CD14-positive monocyte (primary cell): ENCODE results near the gene WDR7. TPM values are rescaled to one million over a fixed set of nuclear protein-coding genes. Genes with fewer than 3 reads are reported as not detected.
A peak's percentile ranks its signal among the peaks of the same experiment; 100 is the strongest.

Experiments used
- DNase-seq, 3 donors: peaks; one replicate each; pipeline ENCODE4 v3.0.0-alpha.2; 2011 to 2022
- H2AFZ ChIP-seq: 2 replicates; pipeline ENCODE4 v1.6.0; 2012; ENCODE audit warnings: mild to moderate bottlenecking, low read depth, low read length, inconsistent platforms; ENCODE audit not compliant: insufficient read depth, poor library complexity, severe bottlenecking
- H3K27ac ChIP-seq, 2 donors: 1 replicate in 1 of 2; 2 replicates in 1 of 2; pipeline ENCODE4 v1.5.1; 2012 to 2013; ENCODE audit warnings: low read length in 2 of 2, control low read depth in 1 of 2, inconsistent platforms in 1 of 2, low read depth in 1 of 2, mild to moderate bottlenecking in 1 of 2
- H3K27me3 ChIP-seq, 2 donors: one replicate each; pipeline versions ENCODE4 v1.6.0 to v1.6.1; 2011 to 2013; ENCODE audit warnings: low read length in 2 of 2; ENCODE audit not compliant: control insufficient read depth in 2 of 2, insufficient read depth in 2 of 2
- H3K36me3 ChIP-seq, 2 donors: replicated peaks in 1 of 2; 1 replicate in 1 of 2; 2 replicates in 1 of 2; pipeline versions ENCODE4 v1.5.1 to v1.6.1; 2012 to 2013; ENCODE audit warnings: low read length in 2 of 2, control low read depth in 1 of 2, inconsistent platforms in 1 of 2, mild to moderate bottlenecking in 1 of 2; ENCODE audit not compliant: insufficient read depth in 2 of 2, control insufficient read depth in 1 of 2
- H3K4me1 ChIP-seq, 2 donors: 1 replicate in 1 of 2; 2 replicates in 1 of 2; pipeline versions ENCODE4 v1.5.1 to v1.6.1; 2012 to 2013; ENCODE audit warnings: low read length in 2 of 2, control low read depth in 1 of 2, inconsistent platforms in 1 of 2, mild to moderate bottlenecking in 1 of 2, moderate library complexity in 1 of 2; ENCODE audit not compliant: insufficient read depth in 2 of 2, control insufficient read depth in 1 of 2
- H3K4me2 ChIP-seq: replicated peaks from 2 replicates; pipeline ENCODE3; 2012; ENCODE audit warnings: low read length, moderate library complexity, mild to moderate bottlenecking; ENCODE audit not compliant: poor library complexity, severe bottlenecking; ENCODE audit errors: extremely low read depth
- H3K4me3 ChIP-seq, 3 experiments: fragments of 200-600 bp in 1 of 3; sonication (generic) in 1 of 3; replicated peaks in 1 of 3; 1 replicate in 2 of 3; 2 replicates in 1 of 3; pipeline ENCODE4 v1.5.1; 2011 to 2013; ENCODE audit warnings: low read length in 3 of 3, mild to moderate bottlenecking in 3 of 3, control low read depth in 2 of 3, low read depth in 2 of 3, inconsistent platforms in 1 of 3, moderate library complexity in 1 of 3
- H3K79me2 ChIP-seq: 2 replicates; pipeline ENCODE4 v1.6.0; 2012; ENCODE audit warnings: mild to moderate bottlenecking, control low read depth, inconsistent platforms, low read length, moderate library complexity; ENCODE audit not compliant: insufficient read depth
- H3K9ac ChIP-seq: 2 replicates; pipeline ENCODE4 v1.6.0; 2017; ENCODE audit warnings: low read length, mild to moderate bottlenecking; ENCODE audit not compliant: insufficient read depth, poor library complexity, severe bottlenecking
- H3K9me3 ChIP-seq, 2 donors: replicated peaks in 1 of 2; 1 replicate in 1 of 2; 2 replicates in 1 of 2; pipeline versions ENCODE4 v1.5.1 to v1.6.1; 2012 to 2013; ENCODE audit warnings: low read length in 2 of 2, control low read depth in 1 of 2; ENCODE audit not compliant: control insufficient read depth in 1 of 2, insufficient read depth in 1 of 2
- H4K20me1 ChIP-seq: 2 replicates; pipeline ENCODE4 v1.6.0; 2012; ENCODE audit warnings: mild to moderate bottlenecking, low read length, control low read depth, moderate library complexity; ENCODE audit not compliant: insufficient read depth
- H3K27ac Mint-ChIP-seq, 7 donors: one replicate each; pipeline ENCODE4 v1.8.0; 2020; ENCODE audit warnings: mild to moderate bottlenecking in 7 of 7, mixed read lengths in 7 of 7, moderate library complexity in 6 of 7, inconsistent platforms in 2 of 7
- H3K27me3 Mint-ChIP-seq, 3 donors: one replicate each; pipeline ENCODE4 v1.8.0; 2021 to 2022; ENCODE audit warnings: low read depth in 3 of 3, mild to moderate bottlenecking in 3 of 3, mixed read lengths in 3 of 3, moderate library complexity in 3 of 3, inconsistent platforms in 1 of 3
- H3K36me3 Mint-ChIP-seq, 2 donors: one replicate each; pipeline ENCODE4 v1.8.0; 2020; ENCODE audit warnings: mixed read lengths in 2 of 2, inconsistent platforms in 1 of 2, mild to moderate bottlenecking in 1 of 2
- H3K4me1 Mint-ChIP-seq: one replicate; pipeline ENCODE4 v1.8.0; 2020; ENCODE audit warnings: mild to moderate bottlenecking, mixed read lengths
- H3K4me3 Mint-ChIP-seq, 2 donors: one replicate each; pipeline ENCODE4 v1.8.0; 2020; ENCODE audit warnings: mild to moderate bottlenecking in 2 of 2, mixed read lengths in 2 of 2, moderate library complexity in 1 of 2
- H3K9me3 Mint-ChIP-seq, 7 donors: one replicate each; pipeline ENCODE4 v1.8.0; 2020 to 2022; ENCODE audit warnings: mixed read lengths in 7 of 7, mild to moderate bottlenecking in 6 of 7, moderate library complexity in 6 of 7, inconsistent platforms in 2 of 7
- CTCF ChIP-seq: fragments of 200-600 bp; IDR thresholded peaks from one replicate; pipeline ENCODE4 v1.8.0; 2022; ENCODE audit warnings: antibody characterized with exemption, mild to moderate bottlenecking
- WGBS: methylation state at CpG from one replicate; pipeline ENCODE4 v1.1.5; 2013; ENCODE audit warnings: missing lambda C conversion rate; ENCODE audit not compliant: insufficient coverage; 5-methylcytosine and 5-hydroxymethylcytosine counted together
- intact Hi-C, 2 donors: fragments of 100-400 bp; cut with micrococcal nuclease; formaldehyde crosslinking; loops; one replicate each; pipeline versions ENCODE4 v1.15.0 to v1.15.1; 2023
- polyA plus RNA-seq, 3 donors: library from polyadenylated mRNA; depleted of rRNA in 1 of 3; unstranded in 2 of 3; stranded (reverse) in 1 of 3; fragments of 300-500 nt in 2 of 3; fragments of >200 nt in 1 of 3; fragmentation: Illumina TruSeq in 2 of 3; gene quantifications; 1 replicate in 2 of 3; 2 replicates in 1 of 3; pipeline ENCODE4 v1.2.3, GENCODE V29; 2012 to 2021

The WDR7 gene
- polyA plus RNA-seq, 3 donors, result 9.1 to 23.6 (median 9.5) TPM

- no peak for TF ChIP-seq CTCF
- DNase-seq, result no peak
- no peak overlapping the region for H2AFZ ChIP-seq
- Mint-ChIP-seq H3K4me1 (peaks cover 32% of the 10 kb centered on the region), H3K27me3 (peaks cover 2 to 6% (median 4%) of the 10 kb centered on the region in 3 donors), H3K36me3 (no peaks in the 10 kb centered on the region), H3K9me3 (peaks cover 0 to 8% (median 2%) of the 10 kb centered on the region in 7 donors), H3K27ac (no peak overlapping the region), H3K4me3 (no peak overlapping the region)
- no peaks in the 10 kb centered on the region for H4K20me1 ChIP-seq
- no peaks in the 10 kb centered on the region for H3K9me3 ChIP-seq
- no peaks in the 10 kb centered on the region for H3K36me3 ChIP-seq
- no peak overlapping the region for H3K4me2 ChIP-seq
- no peak overlapping the region for H3K4me3 ChIP-seq
- intact Hi-C loops, result no loop called here
- no peak overlapping the region for H3K9ac ChIP-seq
- 94% methylated on average over 2 of the region's 2 CpGs for WGBS
- peaks cover 22 to 30% of the 10 kb centered on the region in 2 donors for H3K4me1 ChIP-seq
- H3K27me3 ChIP-seq, result no peaks in the 10 kb centered on the region
- H3K79me2 ChIP-seq, result no peaks in the 10 kb centered on the region
- H3K27ac ChIP-seq, result no peak overlapping the region
Measured at GRCh38 chr18:57083485-57083884, 432.3 kb downstream of the WDR7 start.

DNA sequence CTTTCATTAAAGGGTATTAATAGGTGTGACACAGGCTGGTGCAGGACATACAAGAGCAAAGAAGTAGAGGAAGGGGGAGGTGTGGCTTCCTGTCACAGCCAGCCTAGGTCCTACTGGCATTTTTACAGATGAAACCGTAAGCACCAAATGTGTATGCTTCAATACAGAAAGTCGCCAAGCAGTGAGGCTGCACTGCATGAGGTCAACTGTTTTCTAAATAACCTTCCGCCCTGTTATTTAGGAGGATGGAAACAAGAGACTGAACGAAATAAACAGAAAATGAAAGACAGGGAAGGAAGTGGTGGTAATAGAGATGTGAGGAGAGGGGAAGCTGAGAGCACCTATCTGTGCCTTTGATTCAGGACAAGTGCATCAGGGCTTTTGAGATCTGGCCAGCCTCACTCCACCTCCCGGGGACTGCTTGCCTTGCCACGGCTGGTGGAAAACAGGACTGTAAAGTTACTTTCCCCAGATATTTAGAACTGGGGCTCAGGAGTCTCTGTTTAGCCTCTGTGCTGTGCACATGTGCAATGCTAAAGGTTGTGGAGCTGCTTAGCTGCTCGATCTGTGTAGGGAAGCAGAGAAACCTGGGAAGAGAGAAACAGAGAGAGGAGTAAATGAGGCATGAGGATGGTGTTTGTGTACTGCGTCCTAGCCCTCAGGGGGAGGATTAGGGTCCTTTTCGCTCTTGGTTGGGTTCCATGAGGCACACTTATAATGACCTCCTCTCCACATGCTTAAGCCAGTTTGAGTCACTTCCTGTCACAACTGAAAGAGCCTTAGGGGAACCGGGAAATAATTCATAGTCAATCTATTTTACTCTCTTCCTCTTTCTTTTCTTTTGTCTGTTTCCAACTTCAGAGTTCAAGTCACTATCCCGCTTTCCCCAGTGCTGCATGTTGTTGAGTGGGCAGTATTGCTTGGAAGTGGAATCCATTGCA is 433.4 kb downstream of the WDR7 start:
- H3K36me3 ChIP-seq, result no peaks in the 10 kb centered on the region
- no peak for TF ChIP-seq CTCF
- intact Hi-C loops, result no loop called here
- H2AFZ ChIP-seq, result peak overlapping the region; percentile 29
- DNase-seq, result peak; percentile 15 to 57 (median 39)
- WGBS, result 58% methylated on average over 7 of the region's 11 CpGs
- Mint-ChIP-seq H3K27ac (peak overlapping the region; percentile 7 to 79 (median 12)), H3K27me3 (peaks cover 2 to 7% (median 5%) of the 10 kb centered on the region in 3 donors), H3K36me3 (no peaks in the 10 kb centered on the region), H3K4me3 (peak overlapping the region; percentile 38 to 73), H3K4me1 (peaks cover 33% of the 10 kb centered on the region), H3K9me3 (peaks cover 0 to 8% (median 2%) of the 10 kb centered on the region in 7 donors)
- no peaks in the 10 kb centered on the region for H4K20me1 ChIP-seq
- H3K79me2 ChIP-seq, result no peaks in the 10 kb centered on the region
- H3K27ac ChIP-seq, result peak overlapping the region in 1 of 2 donors; percentile 24
- H3K9ac ChIP-seq, result no peak overlapping the region
- H3K9me3 ChIP-seq, result no peaks in the 10 kb centered on the region
- peaks cover 22 to 30% of the 10 kb centered on the region in 2 donors for H3K4me1 ChIP-seq
- peak overlapping the region; percentile 61 for H3K4me2 ChIP-seq
- H3K4me3 ChIP-seq, result peak overlapping the region in 2 of 3 experiments; percentile 18 to 40
- no peaks in the 10 kb centered on the region for H3K27me3 ChIP-seq
